Measurements from ENCODE around the gene POU2F3.

The POU2F3 gene

DNA sequence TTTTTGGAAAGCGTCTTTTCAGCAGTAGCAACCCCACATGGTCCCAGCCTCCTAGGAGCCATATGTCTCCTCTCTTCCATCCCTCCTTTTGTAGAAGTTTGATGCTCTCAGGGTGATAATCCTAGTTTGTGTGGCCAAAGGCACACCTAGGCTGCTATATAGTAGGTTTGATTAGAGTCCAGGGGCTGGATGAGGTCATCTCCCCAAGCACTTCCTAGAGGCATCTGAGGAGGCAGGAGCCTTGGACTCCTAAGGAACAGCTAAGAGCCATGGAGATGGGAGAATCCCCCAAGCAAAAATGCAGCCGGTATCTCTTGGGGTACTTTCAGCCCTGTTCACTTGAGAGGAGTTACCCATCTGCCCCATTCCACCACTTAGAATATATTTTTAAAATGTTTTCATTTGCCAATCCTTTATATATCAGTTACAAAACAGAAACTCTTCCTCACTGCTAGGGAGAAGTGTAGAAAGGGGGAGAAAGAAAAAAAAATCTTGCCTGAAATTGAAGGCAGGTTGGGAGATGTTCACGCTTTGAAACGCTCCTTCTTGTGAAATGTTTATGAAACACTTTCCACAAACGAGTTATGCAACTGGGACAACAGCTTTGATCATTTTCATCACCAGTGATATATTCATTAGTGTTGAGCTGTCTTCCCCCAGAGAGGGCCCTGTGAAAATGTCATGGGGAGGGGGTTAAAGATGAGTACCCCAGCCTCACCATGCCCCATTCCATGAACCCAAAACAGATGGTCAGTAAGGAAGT lies 53.3 kb downstream of the POU2F3 start:
- in situ Hi-C loops (cut with HindIII; ENCODE audit: low pct_unique_long_range_greater_than_20kb, low sequenced_read_pairs), result no loop called here
- no peak for TF ChIP-seq JUND (IDR thresholded peaks at IDR 0.05; ENCODE audit: low read depth)
- no peak for DNase-seq (ENCODE audit: low read depth in 1 of 2, low spot score in 1 of 2)

DNA sequence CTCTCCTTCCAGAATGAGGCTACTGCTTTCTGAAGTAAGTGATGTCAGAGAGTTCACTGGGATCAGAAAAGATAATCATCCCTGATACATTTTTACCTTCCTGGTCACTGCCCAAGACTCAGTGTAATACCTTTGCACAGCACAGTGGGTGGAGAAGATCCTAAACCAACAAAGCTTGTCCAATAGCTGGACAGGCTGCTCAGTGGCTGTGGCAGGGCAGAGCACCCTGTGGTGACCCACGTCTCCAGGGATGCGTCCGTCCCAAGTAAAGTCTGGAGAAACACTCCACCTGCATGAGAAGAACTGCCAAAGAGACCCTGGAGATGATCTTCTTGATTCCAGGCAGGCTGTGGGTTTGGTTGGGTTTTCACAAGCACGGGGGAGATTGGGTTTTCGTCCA lies 54.2 kb downstream of the POU2F3 start:
- no peak for DNase-seq (ENCODE audit: low read depth in 1 of 2, low spot score in 1 of 2)
- in situ Hi-C loops (cut with HindIII; ENCODE audit: low pct_unique_long_range_greater_than_20kb, low sequenced_read_pairs), result no loop called here
- TF ChIP-seq JUND (IDR thresholded peaks at IDR 0.05; ENCODE audit: low read depth), result no peak

DNA sequence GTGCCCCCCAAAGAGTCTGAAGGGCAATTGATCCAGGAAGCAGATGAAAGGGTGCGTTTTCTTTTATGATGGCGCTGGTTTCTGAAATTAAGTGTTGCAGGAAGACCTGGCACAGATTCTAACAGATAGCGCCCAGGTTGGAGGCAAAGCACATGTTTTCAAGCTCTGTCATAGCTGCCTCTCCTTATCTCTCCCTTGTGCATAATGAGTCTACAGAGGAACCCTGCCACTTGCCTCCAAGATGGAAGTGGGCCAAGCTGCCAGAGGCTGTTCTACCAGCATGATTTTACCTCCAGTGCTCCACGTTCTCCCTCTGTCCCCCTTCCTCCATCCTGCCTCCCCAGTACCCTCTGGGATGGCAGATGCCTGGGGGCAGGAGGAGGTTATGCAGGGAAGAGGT lies 55.2 kb downstream of the POU2F3 start:
- no peak for DNase-seq (ENCODE audit: low read depth in 1 of 2, low spot score in 1 of 2)
- in situ Hi-C loops (cut with HindIII; ENCODE audit: low pct_unique_long_range_greater_than_20kb, low sequenced_read_pairs), result no loop called here
- TF ChIP-seq JUND (IDR thresholded peaks at IDR 0.05; ENCODE audit: low read depth), result no peak

DNA sequence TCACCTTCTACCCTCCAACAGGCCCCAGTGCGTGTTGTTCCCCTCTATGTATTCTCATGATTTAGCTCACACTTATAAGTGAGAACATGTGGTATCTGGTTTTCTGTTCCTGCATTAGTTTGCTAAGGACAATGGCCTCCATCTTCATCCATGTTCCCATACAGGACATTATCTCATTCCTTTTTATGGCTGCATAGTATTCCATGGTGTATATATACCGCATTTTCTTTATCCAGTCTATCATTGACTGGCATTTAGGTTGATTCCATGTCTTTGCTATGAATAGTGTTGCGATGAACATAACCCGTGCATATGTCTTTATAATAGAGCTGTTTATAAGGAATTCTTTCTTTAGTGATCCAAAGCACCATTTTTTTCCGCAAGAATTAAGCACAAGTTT lies 56.6 kb downstream of the POU2F3 start:
- TF ChIP-seq JUND (IDR thresholded peaks at IDR 0.05; ENCODE audit: low read depth), result no peak
- no peak for DNase-seq (ENCODE audit: low read depth in 1 of 2, low spot score in 1 of 2)
- in situ Hi-C loops (cut with HindIII; ENCODE audit: low pct_unique_long_range_greater_than_20kb, low sequenced_read_pairs), result no loop called here

DNA sequence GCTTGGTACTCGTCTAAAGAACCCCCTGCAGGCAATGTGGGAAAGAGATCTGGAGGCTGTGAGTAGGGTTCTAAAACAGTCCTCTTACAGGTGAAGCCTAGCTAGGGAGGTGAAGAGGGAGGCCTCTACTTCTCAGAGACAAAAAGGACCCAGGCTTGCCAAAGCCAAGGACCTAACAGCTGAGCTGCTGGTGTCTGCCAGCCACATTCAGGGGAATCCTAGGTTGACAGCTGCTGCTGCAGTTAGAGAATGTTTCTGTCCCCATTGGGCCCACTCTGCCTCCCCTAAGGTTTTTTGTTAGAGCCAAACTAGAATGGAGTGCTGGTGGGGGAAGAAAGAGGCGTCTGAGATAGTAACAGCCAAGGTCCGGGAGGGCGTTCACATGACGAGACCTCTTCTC lies 58.5 kb downstream of the POU2F3 start:
- no peak for TF ChIP-seq JUND (IDR thresholded peaks at IDR 0.05; ENCODE audit: low read depth)
- in situ Hi-C loops (cut with HindIII; ENCODE audit: low pct_unique_long_range_greater_than_20kb, low sequenced_read_pairs), result no loop called here

DNA sequence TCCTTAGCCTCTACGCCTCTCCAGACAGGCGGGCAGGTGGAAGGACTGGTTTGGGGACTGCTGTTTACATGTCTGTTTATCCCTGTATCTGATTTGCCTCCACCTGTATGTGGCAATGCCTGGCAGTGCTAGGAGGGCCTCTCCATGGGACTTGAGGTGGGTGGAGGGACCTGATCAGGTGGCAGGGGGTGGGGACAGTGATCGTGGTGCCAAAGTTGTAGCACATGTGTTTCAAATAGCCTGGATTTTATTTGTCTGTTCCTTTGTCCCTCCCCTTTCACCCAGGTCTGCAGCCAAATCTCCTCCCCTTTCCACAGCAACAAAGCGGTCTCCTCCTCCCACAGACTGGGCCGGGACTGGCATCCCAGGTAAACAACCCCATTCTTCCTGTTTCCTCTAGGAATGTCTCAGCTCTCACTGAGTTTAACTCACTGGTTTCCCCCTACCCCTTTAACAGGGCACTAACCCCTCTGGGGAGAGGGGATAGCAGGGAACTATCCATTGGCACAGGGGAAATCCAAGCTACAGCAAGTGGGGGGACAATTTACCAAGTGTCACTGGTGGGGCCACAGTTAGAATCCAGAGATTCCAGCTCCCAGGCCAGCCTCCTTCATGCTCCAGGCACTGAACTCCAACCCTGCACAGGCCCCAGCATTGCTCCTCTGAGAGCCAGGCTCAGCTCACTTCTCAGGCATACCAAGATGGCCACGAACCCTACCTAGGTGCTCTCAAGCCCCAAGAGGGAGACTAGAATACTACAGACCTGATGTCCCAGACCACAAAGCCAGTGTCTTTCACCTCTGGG lies 62.3 kb downstream of the POU2F3 start:
- in situ Hi-C loops (cut with HindIII; ENCODE audit: low pct_unique_long_range_greater_than_20kb, low sequenced_read_pairs), result no loop called here
- DNase-seq (ENCODE audit: low read depth in 1 of 2, low spot score in 1 of 2), result peak; percentile 80 to 98
- TF ChIP-seq JUND (IDR thresholded peaks at IDR 0.05; ENCODE audit: low read depth), result no peak; the same call in 1 of the 2 replicates

More for the DNA sequence above, 58.5 kb downstream of the POU2F3 start:
- DNase-seq (ENCODE audit: low read depth in 1 of 2, low spot score in 1 of 2), result no peak

DNA sequence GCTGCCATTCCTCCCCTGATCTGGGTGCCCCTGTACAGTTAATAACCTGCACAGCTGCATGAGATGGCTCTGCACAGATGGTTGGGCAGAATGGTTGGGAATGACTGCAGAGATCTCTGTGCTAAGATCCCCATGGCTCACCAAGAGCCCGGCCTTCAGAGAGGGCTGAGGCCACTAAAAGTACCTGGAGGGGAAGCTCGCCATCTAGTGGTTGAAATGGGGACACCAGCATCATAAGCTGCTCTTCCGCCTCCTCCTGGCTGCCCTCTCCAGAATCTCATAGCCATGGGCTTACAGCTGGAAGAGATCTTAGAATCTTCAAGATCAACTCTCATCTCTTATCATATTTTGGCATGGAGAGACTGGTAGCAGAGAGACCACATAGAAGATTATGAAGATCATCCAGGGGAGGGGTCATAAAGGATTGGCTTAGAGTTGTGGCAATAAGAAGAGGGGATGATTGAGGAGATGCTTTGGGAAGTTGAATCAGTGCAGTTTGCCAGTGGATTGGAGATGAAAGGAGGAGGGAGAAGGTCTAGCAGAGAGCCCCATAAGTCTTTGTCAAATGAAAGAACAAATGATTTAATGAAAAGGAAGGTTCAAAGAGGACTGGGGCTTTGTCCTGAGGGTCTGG lies 63.2 kb downstream of the POU2F3 start:
- in situ Hi-C loops (cut with HindIII; ENCODE audit: low pct_unique_long_range_greater_than_20kb, low sequenced_read_pairs), result no loop called here
- DNase-seq (ENCODE audit: low read depth in 1 of 2, low spot score in 1 of 2), result peak in 1 of 2 experiments; percentile 89
- no peak for TF ChIP-seq JUND (IDR thresholded peaks at IDR 0.05; ENCODE audit: low read depth)

DNA sequence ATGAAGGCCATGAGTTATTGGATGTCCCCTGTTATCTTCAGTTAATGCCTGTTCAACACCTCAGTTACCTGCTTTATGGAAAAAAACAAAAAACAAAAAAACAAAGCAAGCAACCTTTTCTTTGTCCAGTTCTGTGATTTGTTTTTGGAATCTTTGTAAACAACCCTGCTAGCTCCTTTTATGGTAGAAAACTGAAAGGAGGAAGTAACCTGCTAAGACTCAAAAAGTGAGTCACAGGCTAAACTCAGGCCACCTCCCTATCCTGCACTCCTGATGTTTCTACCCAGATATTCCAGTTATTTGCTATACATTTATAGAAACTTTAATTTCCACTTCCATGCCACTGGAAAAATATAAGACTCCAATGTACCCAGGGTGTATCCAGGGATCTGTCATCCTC lies 64.6 kb downstream of the POU2F3 start:
- in situ Hi-C loops (cut with HindIII; ENCODE audit: low pct_unique_long_range_greater_than_20kb, low sequenced_read_pairs), result no loop called here
- DNase-seq (ENCODE audit: low read depth in 1 of 2, low spot score in 1 of 2), result peak in 1 of 2 experiments; percentile 60
- TF ChIP-seq JUND (IDR thresholded peaks at IDR 0.05; ENCODE audit: low read depth), result no peak

DNA sequence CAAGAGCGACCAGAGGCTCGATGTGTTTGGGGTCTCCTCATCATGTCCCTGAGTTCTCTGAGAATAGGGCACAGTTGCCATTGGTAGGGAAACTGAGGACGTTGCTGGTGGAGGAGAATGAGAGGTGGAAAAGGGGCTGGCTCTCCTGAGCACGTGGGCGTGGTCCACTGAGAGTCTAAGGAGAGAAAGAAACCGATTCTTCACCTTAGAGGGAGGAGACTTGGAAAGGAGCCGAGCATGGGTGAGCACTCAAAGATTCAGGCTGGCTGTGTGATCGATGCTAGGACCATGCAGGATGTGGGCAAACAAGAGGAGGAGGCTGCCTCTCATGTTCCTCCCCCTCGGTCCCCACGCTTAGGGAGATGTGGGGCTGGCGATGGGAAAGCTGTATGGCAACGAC lies 65.3 kb downstream of the POU2F3 start:
- no peak for DNase-seq (ENCODE audit: low read depth in 1 of 2, low spot score in 1 of 2)
- in situ Hi-C loops (cut with HindIII; ENCODE audit: low pct_unique_long_range_greater_than_20kb, low sequenced_read_pairs), result no loop called here

DNA sequence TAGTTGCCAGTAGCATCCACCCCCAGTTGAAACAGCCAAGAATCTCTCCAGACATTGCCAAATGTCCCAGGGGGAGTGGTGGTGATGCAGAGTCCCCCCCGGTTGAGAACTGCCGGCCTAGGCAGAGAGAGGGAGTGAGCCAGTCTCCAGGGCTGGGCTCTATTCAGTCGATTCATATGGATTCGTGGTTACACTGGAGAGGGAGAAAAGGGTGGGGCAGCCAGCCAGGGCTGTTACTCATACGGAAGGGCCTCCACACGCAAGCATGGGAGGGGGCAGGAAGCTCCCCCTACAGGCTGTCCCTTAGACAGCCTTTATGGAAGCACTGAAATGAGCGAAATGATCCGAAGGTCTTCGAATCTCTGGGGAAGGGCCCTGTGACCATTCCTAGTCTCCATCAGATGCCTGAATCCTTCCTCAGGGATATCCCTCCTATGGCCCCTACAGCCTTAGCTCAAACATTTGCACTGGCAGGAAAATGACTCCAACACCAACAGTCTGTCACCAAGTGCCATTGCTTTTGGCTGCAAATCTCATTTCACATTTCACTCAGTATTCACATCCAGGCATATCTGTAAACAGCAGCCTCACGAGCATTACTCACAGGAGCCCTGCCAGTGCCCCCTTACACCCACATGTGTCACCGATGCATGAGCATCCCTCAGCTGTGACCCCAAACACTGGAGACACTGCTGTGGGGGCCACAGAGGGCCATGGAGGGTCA lies 66.7 kb downstream of the POU2F3 start:
- in situ Hi-C loops (cut with HindIII; ENCODE audit: low pct_unique_long_range_greater_than_20kb, low sequenced_read_pairs), result no loop called here
- no peak for TF ChIP-seq JUND (IDR thresholded peaks at IDR 0.05; ENCODE audit: low read depth)

More for the DNA sequence above, 65.3 kb downstream of the POU2F3 start:
- TF ChIP-seq JUND (IDR thresholded peaks at IDR 0.05; ENCODE audit: low read depth), result no peak

DNA sequence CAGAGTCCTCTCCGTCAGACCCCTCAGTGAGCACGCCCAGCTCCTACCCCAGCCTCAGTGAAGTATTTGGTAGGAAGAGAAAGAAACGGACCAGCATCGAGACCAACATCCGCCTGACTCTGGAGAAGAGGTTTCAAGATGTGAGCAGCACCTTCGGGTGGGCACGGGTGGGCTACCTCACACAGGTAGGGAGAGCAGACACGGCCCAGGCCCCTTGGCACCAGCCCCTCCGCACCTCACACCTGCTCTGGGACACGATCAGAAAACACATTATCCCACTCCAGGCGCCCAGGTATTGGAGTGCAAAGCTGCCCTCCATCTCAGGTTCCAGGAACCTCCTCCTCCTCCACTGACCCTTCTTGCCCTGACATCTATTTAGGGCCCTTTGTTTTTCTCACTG lies 67.5 kb downstream of the POU2F3 start:
- no peak for DNase-seq (ENCODE audit: low read depth in 1 of 2, low spot score in 1 of 2)
- TF ChIP-seq JUND (IDR thresholded peaks at IDR 0.05; ENCODE audit: low read depth), result no peak
- in situ Hi-C loops (cut with HindIII; ENCODE audit: low pct_unique_long_range_greater_than_20kb, low sequenced_read_pairs), result no loop called here

More for the DNA sequence above, 66.7 kb downstream of the POU2F3 start:
- no peak for DNase-seq (ENCODE audit: low read depth in 1 of 2, low spot score in 1 of 2)

DNA sequence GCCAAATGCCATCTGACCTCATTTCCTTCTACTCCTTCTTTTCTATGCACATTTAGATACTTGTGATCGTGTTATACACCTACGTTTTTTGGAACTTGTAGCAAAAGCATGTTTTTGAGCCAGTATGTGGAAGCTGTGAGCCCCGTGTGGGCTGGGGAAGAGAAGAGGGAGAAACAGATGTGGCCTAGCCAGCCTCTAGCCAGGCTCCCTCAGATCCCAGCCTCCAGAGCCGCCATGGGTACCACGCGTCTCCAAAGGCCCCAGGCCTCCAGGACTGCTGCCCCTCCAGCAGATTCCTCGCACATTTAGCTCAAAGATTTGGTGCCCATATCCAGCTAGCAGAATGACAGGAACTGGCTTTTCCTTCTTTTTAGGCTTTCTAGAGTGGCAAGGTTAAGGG lies 68.1 kb downstream of the POU2F3 start:
- DNase-seq (ENCODE audit: low read depth in 1 of 2, low spot score in 1 of 2), result no peak
- in situ Hi-C loops (cut with HindIII; ENCODE audit: low pct_unique_long_range_greater_than_20kb, low sequenced_read_pairs), result no loop called here
- TF ChIP-seq JUND (IDR thresholded peaks at IDR 0.05; ENCODE audit: low read depth), result no peak

All from T47D (cell line).